Activated CD4-positive, alpha-beta T cell treated with anti-CD3 and anti-CD28 coated beads for 48 hours (primary cell): ENCODE measurements around the gene PANK3.
"Not testable (repeated sequence)": the region's sequence is repeated elsewhere in the genome, so short reads cannot be mapped to it uniquely, and the experiment has no call there.

Experiments used
- DNase-seq: peaks from one replicate; pipeline ENCODE4 v3.0.0-alpha.2; 2020

The PANK3 gene

DNA sequence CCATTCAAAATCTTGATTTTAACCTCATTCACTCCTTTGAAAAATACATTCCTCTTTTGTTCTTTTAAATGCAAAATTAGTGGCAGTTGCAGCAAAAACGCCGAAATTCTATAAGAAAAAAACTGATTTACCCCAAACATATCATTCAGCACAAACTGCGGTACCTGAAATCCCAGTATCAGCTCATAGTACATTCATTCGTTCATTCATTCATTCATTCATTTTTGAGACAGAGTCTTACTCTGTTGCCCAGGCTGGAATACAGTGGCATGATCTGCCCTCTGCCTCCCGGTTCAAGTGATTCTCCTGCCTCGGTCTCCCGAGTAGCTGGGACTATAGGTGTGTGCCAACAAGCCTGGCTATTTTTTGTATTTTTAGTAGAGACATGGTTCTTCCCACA lies 29.6 kb downstream of the PANK3 start:
- no peak for DNase-seq

DNA sequence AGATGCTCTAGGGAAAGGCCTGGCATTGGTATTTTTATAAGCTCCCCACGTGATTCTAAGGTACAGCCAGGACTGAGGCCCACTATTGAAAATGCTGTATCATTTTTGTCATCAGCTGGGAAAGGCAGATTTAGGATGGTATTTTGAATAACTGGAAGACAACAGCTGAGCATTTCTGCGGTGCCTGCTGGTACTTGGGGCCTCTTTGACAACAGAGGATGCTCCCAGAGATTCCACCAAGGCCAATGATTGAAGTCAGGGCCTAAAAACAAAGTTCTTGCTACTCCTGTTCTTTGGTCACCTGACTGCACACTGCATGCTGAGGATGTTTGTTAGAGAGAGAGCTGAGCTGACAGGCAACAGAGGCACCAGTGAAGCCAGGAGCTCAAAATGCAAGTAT lies 42.0 kb downstream of the PANK3 start:
- no peak for DNase-seq

DNA sequence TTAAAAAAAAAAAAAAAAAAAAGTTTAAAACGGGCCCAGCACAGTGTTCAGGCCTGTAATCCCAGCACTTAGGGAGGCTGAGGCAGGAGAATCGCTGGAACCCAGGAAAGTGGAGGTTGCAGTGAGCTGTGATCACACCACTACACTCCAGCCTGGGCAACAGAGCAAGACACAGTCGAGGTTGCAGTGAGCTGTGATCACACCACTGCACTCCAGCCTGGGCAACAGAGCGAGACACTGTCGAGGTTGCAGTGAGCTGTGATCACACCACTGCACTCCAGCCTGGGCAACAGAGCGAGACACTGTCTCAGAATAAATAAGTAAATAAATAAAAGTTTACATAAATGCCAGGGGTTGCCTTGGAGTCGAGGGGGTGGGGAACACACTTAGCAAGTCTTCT lies 44.8 kb downstream of the PANK3 start:
- not testable (repeated sequence) for DNase-seq

DNA sequence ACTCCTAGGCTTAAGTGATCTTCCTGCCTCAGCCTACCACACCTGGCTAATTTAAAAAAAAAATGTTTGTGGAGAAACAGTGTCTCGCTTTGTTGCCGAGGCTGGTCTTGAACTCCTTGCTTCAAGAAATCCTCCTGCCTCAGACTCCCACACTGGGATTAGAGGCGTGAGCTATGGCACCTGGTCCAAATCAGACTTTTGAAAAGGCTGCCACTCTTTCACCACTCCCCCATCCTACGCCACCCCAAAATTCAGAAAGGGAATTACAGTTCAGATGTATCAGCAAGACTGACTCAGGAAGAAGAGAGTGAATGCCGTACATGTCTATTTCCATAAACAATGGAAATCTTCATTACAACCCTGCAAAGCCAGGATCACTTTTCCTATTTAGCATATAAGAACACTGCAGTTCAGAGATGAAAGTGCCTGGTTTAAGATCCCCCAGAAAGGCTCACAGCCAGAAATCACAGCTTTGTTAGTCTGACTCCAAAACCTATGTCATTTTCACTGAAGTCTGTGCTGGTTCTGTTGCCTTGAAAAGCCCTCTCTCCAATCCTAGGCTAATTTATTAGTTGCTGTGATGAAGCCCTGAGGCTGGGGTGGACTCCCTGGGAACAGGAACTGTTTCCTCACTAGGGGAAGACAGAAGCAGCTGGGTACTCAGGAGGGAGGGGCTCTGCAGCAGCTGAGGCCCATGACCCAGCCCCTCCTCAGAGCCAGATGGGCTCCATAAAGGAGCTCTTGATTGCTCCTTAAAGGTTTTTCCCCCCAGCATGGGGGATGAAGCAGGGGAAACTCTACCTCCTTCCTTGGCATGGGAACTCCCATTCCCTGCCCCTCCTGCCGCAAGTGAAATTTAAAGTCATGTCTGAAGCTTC lies 46.9 kb downstream of the PANK3 start:
- DNase-seq: no peak

DNA sequence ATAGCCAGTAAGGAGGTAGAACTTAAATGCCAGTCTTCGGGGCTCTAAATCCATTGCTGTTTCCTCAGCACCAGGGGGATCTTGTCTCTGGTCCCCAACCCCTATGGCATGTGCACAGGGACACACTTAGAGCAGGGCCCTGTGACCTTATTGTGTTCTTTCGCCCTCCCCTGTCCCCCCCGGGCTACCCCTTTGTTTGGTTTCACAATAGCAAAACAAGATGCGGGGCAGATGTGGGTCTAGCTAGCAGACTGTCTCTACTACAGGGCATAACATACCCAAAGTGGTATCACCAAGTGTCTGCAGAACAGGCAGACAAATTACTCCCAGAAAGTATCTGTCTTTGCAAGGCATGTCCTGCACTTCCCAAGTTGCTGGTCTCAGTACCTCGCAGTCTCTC lies 48.0 kb downstream of the PANK3 start:
- no peak for DNase-seq

DNA sequence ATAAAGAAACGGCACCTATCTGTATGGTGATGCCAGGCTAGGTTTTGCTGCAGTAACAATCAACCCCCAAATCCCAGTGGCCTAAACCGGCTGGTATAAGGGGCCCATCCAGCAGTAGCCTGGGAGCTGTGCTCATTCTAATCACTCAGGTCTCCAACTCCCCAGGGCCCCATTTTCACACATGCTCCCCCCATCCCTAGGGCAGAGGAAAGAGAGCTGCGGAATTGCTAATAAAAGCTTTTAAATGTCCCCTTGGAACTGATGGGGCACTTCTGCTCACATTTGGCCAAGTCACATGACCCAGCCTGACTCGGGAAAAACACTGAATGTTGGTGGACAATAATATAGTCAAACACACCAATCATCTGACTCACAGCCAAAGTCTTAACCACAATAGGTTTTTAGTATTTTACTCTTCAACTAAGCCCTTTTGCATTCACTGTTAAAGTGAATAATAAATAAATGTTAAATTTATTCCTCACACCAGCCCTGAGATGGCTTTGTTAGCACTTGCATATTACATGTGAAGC lies 48.5 kb downstream of the PANK3 start:
- no peak for DNase-seq

DNA sequence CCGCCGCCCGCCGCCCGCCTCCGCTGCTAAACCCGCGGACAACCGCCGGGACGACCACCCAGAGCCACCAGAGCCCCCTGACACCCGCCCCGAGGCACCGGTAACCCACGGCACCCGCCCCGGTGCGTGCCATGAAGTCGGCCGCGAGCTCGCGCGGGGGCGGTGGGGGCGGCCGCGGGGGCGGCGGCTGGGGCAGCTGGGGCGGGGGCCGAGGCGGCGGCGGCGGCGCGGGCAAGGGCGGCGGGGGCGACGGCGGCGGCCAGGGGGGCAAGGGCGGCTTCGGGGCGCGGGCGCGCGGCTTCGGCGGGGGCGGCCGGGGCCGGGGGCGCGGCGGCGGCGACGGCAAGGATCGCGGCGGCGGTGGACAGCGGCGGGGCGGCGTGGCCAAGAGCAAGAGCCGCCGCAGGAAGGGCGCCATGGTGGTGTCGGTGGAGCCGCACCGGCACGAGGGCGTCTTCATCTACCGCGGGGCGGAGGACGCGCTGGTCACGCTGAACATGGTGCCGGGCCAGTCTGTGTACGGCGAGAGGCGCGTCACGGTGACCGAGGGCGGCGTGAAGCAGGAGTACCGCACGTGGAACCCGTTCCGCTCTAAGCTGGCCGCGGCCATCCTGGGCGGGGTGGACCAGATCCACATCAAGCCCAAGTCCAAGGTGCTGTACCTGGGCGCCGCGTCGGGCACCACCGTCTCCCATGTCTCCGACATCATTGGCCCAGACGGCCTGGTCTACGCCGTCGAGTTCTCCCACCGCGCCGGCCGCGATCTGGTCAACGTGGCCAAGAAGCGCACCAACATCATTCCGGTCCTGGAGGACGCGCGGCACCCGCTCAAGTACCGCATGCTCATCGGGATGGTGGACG lies 49.6 kb downstream of the PANK3 start:
- DNase-seq: peak; percentile 14

DNA sequence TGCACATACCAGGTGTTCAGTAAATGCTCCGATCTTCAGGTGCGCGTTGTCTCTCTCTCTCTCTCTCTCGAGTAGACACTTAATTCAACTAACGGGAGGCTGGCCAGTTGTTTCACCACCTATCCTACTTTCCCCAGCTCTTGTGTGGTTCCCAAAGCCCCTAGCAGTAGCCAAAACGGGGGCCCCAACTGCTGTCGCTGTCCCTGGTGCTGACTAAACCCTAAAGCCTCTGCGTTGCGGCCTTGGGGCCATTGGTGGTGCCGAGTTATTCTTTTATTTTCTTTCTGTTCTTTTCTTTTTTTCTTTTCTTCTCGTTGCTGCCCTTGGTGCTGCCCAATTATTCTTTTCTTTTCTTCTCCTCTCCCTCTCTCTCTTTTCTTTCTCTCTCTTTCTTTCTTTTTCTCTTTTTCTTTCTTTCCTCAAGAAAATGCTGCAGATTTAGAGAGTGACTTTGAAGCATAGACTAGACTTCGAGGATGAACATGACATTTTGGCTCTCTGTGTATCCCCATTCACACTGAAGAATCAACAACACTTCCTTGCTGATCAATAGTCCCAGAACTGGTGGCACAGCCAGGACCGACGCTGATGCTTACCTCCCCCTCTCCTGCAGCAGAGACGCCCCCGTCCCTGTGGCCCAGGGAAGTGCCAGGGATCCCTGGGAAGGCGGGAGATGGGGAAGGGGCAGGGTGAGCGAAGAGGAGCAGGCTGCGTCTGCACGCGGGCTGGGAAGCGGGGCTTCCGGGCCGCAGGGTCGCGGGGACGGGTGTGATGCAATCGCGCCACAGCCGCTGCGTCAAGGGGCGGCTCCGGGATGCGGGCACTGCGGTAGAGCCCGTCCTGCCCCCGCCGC lies 50.4 kb downstream of the PANK3 start, which contains the start of gene FBLL1:
Gene FBLL1, plus strand, starts transcription at position 785 of the 853 bp plus-strand sequence. CDS start 200 bp downstream, outside the sequence.
- peak; percentile 41 for DNase-seq

DNA sequence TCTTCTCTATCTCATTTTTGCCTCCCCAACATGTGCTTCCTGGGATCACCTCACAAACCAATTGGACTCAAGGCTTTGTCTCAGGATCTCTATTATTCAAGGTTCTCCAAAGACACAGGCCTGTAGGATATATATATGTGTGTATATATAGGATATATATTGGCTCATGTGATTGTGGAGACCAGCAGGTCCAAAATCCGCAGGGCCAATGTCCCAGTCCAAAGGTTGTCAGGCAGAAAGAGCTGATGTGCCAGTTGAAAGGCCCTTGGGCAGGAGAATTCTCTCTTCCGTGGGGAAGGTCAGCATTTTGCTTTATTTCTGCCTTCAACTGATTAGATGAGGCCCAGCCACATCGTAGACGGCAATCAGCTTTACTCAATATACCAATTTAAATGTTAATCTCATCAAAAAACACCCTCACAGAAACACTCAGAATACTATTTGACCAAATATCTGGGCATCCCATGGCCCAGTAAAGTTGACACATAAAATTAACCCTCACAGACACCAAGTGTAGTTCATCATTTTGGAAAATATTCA lies 51.3 kb downstream of the PANK3 start:
- DNase-seq: no peak

DNA sequence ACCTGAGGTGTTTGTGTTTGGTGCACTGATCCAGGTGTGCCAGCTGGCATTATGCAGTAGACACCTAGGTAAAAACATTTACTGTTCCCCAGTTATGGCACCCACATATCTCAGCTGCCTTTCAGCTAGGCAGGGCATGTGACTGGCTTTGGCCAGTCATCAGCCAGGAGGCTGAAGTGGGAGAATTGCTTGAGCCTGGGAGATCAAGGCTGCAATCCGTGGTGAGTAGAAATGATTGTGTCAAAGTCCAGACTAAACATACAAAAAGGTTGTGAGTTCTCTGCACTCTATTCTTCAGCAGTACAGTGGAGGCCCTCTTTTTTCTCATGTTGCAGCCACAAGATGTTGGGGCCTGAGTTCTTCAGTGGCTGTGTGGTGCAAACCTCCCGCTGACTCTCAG lies 53.3 kb downstream of the PANK3 start:
- no peak for DNase-seq

DNA sequence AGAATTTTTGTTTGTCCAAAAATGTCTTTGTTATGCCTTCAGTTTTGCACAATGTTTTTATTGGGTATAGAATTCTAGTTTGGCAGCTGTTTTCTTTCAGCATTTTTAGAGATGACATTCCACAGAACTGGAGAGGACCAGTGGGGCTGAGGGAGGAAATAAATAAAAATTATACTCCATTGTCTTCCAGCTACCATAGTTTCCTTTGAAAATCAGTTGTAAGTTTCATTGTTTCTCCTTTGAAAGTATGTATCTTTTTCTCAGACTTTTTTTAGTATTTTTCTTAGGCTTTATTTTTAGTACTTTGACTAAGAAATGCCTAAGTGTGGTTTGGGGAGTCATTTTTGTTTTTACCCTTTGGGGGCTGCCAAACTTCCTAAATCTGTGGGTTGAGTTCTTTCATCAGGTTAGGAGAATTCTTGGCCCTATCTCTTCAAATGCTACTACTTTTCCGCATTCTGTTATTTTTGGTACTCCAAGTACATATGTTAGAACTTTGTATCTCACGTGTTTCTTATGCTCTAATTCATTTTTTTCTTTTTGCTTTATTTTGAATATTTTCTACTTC lies 65.2 kb downstream of the PANK3 start:
- DNase-seq: no peak

DNA sequence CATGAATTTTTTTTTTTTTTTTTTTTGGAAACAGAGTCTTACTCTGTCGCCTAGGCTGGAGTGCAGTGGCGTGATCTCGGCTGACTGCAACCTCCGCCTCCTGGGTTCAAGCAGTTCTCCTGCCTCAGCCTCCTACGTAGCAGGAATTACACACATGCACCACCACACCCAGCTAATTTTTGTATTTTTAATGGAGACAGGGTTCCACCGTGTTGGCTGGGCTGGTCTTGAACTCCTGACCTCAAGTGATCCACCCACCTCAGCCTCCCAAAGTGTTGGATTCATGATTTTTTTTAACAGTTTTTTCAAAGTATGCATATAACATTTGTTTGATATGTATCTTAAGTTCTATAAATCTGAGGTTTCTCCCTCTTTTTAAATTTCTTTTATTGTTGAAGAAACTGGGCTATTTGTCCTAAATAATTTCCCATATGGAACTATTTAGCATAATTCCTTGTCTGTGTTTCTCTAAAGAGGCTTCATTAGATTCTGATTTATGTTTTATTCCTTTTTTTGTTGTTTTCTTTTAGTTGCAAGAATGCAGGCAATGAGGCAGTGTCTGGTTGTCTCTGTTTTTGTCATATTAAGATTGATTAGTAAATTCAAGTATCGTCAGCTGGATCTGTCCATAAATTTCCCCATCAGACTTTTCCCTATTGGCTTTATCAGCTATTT lies 76.5 kb downstream of the PANK3 start:
- DNase-seq: no peak
